GM10847 (cell line): Measurements from ENCODE around the gene CELF2.

Experiments used
- POLR2A ChIP-seq: IDR thresholded peaks from 2 replicates; pipeline ENCODE4 v1.6.1; 2011; ENCODE audit not compliant: insufficient read length; ENCODE audit errors: extremely low read depth

Gene CELF2

DNA sequence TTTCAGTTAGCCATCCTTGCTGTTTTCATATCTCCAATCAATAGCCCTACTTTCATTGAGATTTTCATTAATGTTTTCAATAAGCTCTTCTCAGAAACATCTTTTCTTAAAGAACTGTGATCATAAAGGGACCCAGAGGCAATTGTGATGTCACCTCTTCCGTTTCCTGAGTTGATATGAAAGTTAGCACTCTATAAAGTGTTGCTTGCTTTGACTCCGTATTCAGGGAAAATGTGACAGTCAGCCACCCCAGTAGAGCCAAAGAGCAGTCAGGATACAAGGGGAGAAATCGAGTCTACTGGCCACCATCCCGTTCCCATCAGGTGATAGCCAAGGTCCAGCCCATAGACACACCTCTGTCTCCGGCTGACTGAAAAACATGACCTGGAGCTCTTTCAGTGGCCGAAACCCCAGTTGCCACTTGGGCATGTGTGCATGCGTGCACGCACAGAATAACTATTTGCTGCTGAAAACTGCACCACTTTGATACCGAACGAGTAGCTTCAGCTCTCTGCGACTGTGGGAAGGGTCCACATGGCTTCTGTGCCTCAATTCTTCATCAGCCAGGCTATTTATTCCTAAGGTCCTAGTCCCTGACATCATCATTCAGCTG, 302.4 kb downstream of the CELF2 start:
- no peak for TF ChIP-seq POLR2A

DNA sequence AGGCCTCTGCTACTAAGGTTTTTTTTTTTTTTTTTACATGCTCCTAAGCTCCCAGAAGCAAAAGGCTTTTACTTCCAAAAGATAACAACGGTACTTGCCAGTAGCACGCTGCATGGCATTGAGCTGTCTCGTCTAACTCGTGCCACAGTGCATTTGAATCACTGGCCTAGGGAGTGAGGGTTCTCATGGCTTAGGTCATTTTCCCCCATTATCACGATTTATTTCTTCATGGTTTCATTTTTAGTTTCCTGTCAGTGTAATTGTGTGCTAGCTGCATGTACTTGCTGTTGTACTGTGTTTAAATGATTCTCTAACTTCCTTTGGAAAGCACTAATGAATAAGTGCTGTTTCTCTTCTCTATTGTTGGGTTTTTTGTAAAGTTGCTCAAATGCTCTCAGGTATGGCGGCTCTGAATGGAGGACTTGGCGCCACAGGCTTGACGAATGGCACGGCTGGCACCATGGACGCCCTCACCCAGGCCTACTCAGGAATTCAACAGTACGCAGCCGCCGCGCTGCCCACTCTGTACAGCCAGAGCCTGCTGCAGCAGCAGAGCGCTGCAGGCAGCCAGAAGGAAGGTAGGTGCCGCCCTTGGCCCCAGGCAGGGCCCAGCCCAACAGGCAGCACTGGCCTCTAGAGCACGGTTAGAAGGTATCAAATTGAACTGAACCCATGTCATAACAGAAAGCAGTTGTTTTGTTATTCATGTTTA, 303.3 kb downstream of the CELF2 start:
- no peak for TF ChIP-seq POLR2A

DNA sequence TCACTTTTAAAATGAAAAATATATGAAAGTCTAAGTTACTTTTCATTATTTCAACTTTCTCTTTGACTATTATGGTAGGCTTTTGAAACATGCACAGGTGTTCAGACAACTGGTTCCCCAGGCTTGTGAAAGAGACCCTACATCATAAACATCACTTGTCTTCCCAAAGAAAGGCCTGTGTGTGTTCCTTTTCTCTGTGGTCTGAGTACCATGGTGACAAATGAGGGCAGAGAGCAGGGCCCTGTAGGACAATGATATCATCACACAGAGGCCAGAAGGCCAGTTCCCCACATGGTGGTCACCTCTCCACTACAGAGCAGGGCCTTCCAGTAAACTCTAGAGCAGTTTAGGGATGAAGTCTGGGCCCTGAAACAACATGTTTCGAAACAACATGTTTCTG, 305.0 kb downstream of the CELF2 start:
- TF ChIP-seq POLR2A: no peak

DNA sequence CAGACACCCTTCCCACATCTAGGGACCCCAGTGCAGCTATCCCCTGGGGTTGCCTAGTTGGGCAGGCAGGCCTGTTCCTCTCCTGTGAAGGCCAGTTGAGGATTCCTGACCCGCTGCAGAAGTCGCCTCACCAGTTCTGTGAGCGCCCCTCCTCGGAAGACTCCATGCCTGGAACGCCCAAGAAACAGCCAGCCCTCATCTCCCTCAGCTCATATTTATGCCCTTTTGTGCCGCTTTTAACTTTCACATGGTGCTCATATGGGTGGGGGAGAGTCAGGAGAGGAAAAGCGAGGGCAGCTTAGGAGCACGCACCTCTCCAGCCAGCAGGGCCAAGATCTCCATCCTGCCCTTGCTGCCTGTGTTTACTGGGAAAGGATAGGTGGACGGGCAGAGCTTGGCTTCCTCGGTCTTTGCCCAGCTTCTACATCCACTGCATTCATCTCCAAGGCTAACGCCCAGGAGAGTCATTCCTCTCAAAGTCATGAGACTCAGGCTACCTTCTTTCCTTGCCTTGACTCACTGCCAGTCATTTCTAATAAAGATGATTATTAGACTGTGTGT, 307.2 kb downstream of the CELF2 start:
- TF ChIP-seq POLR2A: no peak

DNA sequence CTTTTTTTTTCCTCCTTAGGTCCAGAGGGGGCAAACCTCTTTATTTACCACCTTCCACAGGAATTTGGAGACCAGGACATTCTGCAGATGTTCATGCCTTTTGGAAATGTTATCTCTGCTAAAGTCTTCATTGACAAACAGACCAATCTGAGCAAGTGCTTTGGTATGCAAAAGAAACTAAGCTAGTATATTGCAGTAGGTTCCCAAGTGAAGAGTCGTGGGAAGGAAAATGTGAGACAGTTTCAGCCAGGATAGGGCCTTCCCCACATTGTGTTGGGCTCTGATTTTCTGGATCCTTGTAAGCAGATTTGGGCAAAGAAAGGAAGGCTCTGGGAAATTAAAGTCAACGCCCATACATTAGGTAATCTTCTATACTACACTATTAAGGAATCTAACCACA, 308.1 kb downstream of the CELF2 start:
- no peak for TF ChIP-seq POLR2A

DNA sequence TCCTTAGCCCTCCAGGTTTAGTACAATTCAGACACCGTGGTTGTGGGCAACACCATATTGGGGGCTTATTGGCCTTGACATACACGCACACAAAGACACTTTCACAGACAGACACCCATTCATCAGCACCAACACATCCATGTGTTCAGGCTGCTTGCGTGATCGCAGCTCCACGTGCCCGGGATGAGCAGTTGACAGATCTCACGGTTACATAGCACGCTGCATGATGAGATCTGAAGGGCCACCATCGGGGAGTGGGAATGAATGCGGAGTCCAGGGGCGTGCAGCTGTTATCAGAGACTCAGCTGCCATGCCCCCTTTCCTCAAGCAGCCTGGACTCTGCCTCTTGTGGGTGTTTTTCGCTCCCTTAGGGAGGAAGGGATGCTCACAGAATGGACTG, 308.6 kb downstream of the CELF2 start:
- no peak for TF ChIP-seq POLR2A

DNA sequence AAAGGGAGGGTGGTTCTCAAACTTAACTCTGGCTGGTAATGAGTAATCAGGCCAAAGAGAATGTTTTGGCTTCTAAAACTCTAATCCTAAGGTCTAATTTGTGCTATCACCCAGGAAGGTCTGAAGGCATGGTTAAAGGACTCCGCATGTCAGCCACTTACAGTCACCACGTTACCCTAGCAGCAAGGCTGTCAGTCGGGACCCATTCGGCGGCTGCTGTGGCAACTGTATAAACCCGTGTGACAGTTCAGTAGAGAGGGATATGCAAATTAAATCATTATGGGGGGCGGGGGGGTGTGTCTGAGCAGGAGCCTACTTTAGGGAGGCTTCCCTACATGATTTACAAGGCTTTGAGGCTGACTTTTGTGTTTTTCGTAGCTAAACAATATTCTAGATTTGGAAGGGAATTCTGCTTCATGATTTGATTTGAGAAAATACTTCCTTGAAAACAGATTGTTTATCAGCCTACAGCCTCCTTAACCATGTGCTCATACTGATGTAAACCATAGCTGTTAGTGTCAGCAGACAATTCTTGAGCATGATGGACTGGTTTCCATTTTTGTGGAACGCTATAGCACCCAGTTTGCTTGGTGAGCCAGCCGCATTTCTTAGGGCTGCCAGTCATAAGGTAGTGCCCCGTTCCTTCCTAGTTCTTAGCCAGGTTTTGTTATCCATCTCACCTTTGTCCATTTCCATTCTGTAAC, 309.4 kb downstream of the CELF2 start:
- no peak for TF ChIP-seq POLR2A

DNA sequence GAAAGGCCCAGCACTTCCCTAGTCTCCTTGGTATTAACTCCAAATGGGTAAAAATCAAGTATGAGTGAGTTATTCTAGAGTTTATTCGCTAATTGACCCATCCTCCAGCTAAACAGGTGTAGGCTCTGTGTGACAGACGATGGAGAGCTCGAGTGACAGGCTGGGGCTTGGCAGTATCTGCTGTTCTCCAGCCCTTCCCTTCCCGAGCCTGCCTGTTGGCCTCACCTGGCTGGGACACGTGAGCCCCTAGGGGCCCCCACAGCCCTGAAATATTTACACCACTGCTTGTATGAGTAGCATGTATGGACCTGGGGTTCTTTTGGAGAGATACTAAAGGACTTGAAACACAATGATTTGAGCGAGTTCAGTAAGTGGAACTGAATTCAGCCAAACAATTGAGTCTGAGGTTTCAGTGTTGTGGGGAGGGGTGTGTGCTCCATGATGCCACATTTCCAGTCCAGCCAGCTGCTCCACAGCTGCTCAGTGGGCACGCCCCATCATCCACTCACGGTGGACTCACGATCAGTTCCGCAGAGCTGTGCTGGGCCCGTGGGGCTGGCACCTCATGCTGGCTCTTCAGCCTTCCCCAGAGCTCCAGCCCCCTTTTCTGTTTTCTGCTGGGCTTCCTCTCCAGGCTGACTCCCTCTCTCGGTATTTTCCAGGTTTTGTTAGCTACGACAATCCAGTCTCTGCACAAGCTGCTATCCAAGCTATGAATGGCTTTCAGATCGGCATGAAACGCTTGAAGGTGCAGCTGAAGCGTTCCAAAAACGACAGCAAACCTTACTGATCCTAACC, 310.8 kb downstream of the CELF2 start:
- TF ChIP-seq POLR2A: no peak

DNA sequence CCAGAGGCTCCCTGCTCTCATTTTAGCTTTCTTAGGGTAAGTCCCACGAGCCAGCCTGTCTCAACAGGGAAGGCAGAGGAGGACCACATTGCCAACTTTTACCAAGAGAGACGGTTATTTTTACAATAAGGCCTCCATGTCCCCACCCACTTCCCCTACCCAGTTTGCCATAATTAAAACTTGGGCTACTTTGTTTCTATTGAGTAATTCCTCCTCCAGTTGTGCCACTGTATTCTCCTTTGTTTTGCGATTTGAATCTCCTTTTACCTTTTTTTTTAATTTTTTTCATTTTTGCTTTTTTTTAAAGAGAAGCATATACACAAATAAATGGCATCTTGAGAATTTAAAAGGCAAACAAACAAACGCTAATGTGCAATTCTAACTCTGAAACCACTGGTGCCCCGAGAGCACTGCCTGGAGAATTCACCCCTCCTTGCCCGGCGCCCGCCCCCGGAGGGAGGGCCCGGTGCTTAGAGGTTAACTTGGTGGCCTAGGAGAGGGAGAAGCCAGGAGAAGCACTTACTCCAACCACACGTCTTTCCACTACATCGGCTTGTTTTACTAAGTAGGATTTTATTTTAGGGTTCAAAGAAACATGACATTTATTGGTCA, 311.5 kb downstream of the CELF2 start:
- TF ChIP-seq POLR2A: no peak

DNA sequence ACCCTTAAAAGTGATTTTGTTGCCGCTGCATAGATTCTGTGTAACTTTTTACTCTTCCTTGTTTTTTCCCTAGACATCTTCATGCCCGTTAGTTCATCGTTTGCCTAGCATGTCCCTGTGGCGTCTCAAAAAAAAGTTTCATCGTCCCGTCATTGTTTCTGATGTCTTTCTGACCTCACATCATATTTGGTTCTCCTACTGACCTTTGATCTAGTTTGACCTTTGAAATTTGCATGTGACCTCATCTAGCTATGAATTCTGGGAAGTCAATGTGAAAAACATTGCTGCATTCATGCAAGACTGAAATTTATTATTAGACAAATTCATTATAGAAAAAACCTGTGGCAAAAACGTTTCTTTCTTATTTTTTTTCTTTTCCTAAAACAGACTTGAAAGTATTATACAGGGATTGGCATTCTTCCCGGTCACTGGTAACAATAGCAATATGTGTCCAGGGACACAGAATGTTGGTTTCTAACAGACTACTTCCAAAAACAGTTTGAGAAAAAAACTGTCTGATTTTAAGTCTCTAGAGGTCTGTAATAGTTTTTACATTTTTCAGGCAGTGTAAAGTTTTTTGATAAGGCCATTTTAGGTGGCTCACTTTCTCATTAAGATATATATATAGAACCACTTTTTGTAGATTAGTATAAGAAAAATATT, 312.8 kb downstream of the CELF2 start:
- TF ChIP-seq POLR2A: no peak

DNA sequence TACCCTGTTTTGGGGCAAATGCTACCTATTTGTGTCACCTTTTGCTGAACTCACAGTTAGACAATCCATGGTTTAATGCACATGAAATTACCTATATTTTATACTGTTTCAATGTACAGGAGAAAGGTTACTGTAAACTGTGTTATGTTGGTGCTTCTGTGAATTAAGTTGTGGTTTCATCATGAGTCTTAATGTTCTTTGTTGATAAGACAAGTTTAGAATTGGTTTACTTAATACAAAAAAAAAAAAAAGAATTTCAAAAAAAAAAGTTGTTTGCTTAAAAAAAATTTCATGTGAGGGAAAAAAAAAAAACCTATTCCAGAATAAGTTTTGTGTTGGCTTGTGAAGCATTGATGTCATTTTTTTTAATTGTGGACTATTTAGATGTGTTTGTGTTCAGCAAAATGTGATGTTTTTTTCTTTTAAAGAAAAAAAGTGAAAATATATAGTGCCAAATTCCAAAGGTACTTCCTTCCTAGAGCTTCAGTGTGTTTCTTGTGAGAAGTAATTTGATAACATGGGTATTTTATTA, 313.4 kb downstream of the CELF2 start:
- no peak for TF ChIP-seq POLR2A

DNA sequence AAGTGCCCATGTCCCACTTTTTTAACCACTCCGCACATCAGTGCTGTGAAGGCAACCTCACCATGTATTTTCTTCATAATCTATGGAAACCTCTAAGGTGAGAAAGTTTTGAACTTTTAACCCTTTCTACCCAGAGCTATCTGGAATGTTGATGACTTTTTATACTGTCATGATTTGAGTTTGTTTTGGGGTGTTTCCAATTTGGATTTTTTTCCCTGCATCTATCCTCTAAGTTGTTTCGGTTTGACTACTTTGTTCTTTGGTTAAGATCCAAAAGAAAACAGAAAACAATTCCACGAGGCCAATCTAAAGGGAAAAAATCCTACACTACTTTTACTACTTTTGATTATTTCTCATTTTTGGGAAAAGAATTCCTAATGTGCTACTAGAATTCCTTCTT, 314.1 kb downstream of the CELF2 start:
- no peak for TF ChIP-seq POLR2A

DNA sequence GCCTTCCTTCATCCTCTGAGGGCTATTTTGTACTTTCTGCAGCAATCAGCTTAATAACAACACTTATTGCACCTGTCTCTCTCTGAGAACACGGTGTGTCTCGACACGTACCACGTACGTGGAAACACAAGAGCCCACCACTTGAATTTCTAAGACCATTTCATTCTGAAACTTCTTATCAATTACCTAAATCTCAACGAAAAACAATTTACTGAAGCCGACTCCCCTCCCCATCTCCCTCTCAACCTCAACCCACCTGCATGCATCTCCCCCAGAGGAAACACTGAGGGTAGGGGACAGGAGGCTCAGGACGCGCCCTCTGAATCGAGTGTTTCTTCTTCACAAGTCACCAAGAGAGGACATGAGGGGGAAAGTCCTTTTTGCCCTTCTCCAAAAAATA, 315.2 kb downstream of the CELF2 start:
- no peak for TF ChIP-seq POLR2A

DNA sequence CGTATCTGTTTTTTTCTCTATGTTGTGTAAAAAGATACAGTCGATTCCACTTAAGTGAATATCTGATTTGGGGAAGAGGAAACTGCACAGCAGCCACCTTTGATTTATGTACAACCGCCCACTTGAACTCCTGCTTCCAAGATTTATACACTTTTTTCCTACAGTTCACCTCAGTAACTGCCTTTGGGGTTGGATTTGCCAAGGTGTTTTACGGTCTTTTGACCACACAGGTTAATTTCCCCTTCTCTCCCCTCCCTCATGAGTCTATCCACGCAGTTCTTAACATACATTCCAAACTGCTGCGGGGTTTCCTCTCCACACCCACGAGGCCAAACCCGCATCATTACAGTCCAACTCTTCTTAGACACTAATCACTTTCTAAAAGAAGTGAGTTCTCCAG, 316.8 kb downstream of the CELF2 start:
- no peak for TF ChIP-seq POLR2A

DNA sequence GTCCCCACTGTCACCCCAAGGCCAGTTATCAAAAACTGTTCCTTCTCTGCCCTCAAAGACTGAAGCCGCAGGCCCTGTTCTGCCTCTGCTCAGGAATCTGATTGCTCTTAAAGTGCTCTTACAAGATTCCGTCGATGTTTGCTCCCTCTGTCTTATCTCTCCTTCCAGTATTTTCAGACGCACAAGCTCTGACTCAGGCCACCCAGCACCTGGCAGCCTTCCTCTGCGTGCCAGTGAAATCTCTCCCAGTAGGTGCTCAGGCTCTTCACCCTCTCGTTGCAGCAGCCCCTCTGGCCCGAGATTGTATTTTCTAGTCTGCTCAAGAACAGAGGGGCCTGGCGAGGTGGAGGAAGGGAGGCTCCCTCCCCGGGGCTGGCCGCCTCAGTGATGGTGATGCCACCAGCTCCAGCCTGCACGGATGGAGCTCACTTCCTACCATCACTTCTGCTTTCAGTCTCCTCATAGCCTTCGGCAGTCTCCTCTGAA, 317.5 kb downstream of the CELF2 start:
- no peak for TF ChIP-seq POLR2A
